SK-N-SH (cell line): Measurements from ENCODE around the gene PRKCH. TPM values are rescaled to one million over a fixed set of nuclear protein-coding genes. Genes with fewer than 3 reads are reported as not detected.

Experiments used
- CTCF ChIA-PET: fragments of 300-600, 350-600 bp; formaldehyde crosslinking; extraction: SDS; loops from one replicate; lab custom pipeline; 2021; lab: Yijun Ruan, JAX
- POLR2A ChIA-PET: fragments of 350-600 bp; sonication (Branson Sonifier 250); formaldehyde crosslinking; extraction: SDS; loops from one replicate; lab custom pipeline; 2020; ENCODE audit warnings: antibody characterized with exemption, inconsistent platforms; lab: Yijun Ruan, JAX
- DNase-seq: peaks from one replicate; pipeline ENCODE4 v3.0.0; 2012
- H2AFZ ChIP-seq: fragments of 200-600 bp; sonication (generic); 2 replicates; pipeline ENCODE4 v1.8.1; 2016; ENCODE audit warnings: antibody characterized with exemption, mild to moderate bottlenecking, low read depth
- H3F3A ChIP-seq: fragments of 200-600 bp; sonication (generic); replicated peaks from 2 replicates; pipeline ENCODE3; 2016; ENCODE audit warnings: antibody characterized with exemption, mild to moderate bottlenecking; ENCODE audit not compliant: insufficient read depth
- H3K27ac ChIP-seq, 2 experiments: fragments of 200-500 bp in 1 of 2; fragments of 200-600 bp in 1 of 2; sonication (Bioruptor generic) in 1 of 2; sonication (generic), shearing (Covaris generic) in 1 of 2; 2 replicates each; pipeline versions ENCODE4 v1.5.1 to v1.6.1; 2014 to 2016; ENCODE audit warnings: low read depth in 2 of 2, inconsistent platforms in 1 of 2, low read length in 1 of 2, mild to moderate bottlenecking in 1 of 2, mixed read lengths in 1 of 2
- H3K27me3 ChIP-seq: fragments of 200-600 bp; sonication (generic), shearing (Covaris generic); 2 replicates; pipeline ENCODE4 v1.6.1; 2016; ENCODE audit warnings: mixed run types; ENCODE audit not compliant: insufficient read depth
- H3K36me3 ChIP-seq, 2 experiments: fragments of 200-500 bp in 1 of 2; fragments of 200-600 bp in 1 of 2; sonication (Bioruptor generic) in 1 of 2; sonication (generic) in 1 of 2; replicated peaks in 1 of 2; 2 replicates each; pipeline versions ENCODE3 to v1.5.1; 2014 to 2016; ENCODE audit warnings: low read length in 1 of 2, mild to moderate bottlenecking in 1 of 2; ENCODE audit not compliant: insufficient read depth in 2 of 2, control insufficient read depth in 1 of 2
- H3K4me1 ChIP-seq, 2 experiments: fragments of 200-500 bp in 1 of 2; fragments of 200-600 bp in 1 of 2; sonication (Bioruptor generic) in 1 of 2; sonication (generic), shearing (Covaris generic) in 1 of 2; 2 replicates each; pipeline versions ENCODE4 v1.5.1 to v1.6.1; 2014 to 2016; ENCODE audit warnings: low read depth in 1 of 2, low read length in 1 of 2, mixed run types in 1 of 2; ENCODE audit not compliant: insufficient read depth in 2 of 2, control insufficient read depth in 1 of 2
- H3K4me2 ChIP-seq: fragments of 200-600 bp; sonication (generic), shearing (Covaris generic); 2 replicates; pipeline ENCODE4 v1.6.1; 2017; ENCODE audit warnings: mixed run types
- H3K4me3 ChIP-seq, 2 experiments: fragments of 200-500 bp in 1 of 2; fragments of 200-600 bp in 1 of 2; sonication (Bioruptor generic) in 1 of 2; sonication (generic), shearing (Covaris generic) in 1 of 2; 2 replicates each; pipeline versions ENCODE4 v1.5.1 to v1.8.1; 2014 to 2016; ENCODE audit warnings: low read depth in 2 of 2, inconsistent platforms in 1 of 2, low read length in 1 of 2, mild to moderate bottlenecking in 1 of 2, mixed read lengths in 1 of 2, moderate library complexity in 1 of 2
- H3K79me2 ChIP-seq: fragments of 200-600 bp; sonication (generic); 2 replicates; pipeline ENCODE4 v1.8.1; 2017; ENCODE audit warnings: mild to moderate bottlenecking; ENCODE audit not compliant: insufficient read depth
- H3K9ac ChIP-seq: fragments of 200-600 bp; sonication (generic); 2 replicates; pipeline ENCODE4 v1.6.1; 2017; ENCODE audit warnings: mixed run types
- H3K9me2 ChIP-seq: fragments of 200-600 bp; sonication (generic); 2 replicates; pipeline ENCODE4 v1.6.1; 2017; ENCODE audit warnings: mixed run types
- H3K9me3 ChIP-seq: fragments of 200-600 bp; sonication (generic); 2 replicates; pipeline ENCODE4 v1.6.1; 2017; ENCODE audit warnings: mixed run types, mild to moderate bottlenecking, moderate library complexity
- H4K20me1 ChIP-seq: fragments of 200-600 bp; sonication (generic); 2 replicates; pipeline ENCODE4 v1.6.1; 2017; ENCODE audit warnings: mild to moderate bottlenecking, mixed run types; ENCODE audit not compliant: insufficient read depth
- ELF1 ChIP-seq: IDR thresholded peaks from 2 replicates; pipeline ENCODE4 v1.4.0; 2012
- EP300 ChIP-seq, 2 experiments: IDR thresholded peaks; 2 replicates each; pipeline versions ENCODE4 v1.4.0 to v1.6.1; 2012; ENCODE audit warnings: borderline replicate concordance in 1 of 2, low read depth in 1 of 2, low read length in 1 of 2
- EZH2phosphoT487 ChIP-seq: fragments of 200-600 bp; sonication (generic); IDR thresholded peaks from 2 replicates; pipeline ENCODE4 v1.6.1; 2017; ENCODE audit warnings: low read depth, mixed run types, mild to moderate bottlenecking, antibody characterized with exemption, moderate library complexity, borderline replicate concordance
- FOSL2 ChIP-seq: IDR thresholded peaks from 2 replicates; pipeline ENCODE4 v1.4.0; 2012; ENCODE audit warnings: low read depth, mild to moderate bottlenecking, moderate library complexity, borderline replicate concordance
- GABPA ChIP-seq: IDR thresholded peaks from 2 replicates; pipeline ENCODE4 v1.4.0; 2012; ENCODE audit warnings: low read depth, mild to moderate bottlenecking
- JUND ChIP-seq: IDR thresholded peaks from 2 replicates; pipeline ENCODE4 v1.4.0; 2012
- RAD21 ChIP-seq: IDR thresholded peaks from 2 replicates; pipeline ENCODE4 v1.6.1; 2012; ENCODE audit warnings: mild to moderate bottlenecking, low read length
- RCOR1 ChIP-seq: fragments of 150-350 bp; IDR thresholded peaks from 2 replicates; pipeline ENCODE4 v1.6.1; 2017; ENCODE audit warnings: antibody characterized with exemption, low read length
- SIN3A ChIP-seq: IDR thresholded peaks from 2 replicates; pipeline ENCODE4 v1.6.1; 2012; ENCODE audit warnings: low read depth, mild to moderate bottlenecking, low read length, moderate library complexity, borderline replicate concordance
- TCF12 ChIP-seq: IDR thresholded peaks from 2 replicates; pipeline ENCODE4 v1.4.0; 2012
- YY1 ChIP-seq: IDR thresholded peaks from 2 replicates; pipeline ENCODE4 v1.4.0; 2012; ENCODE audit warnings: low read depth, mild to moderate bottlenecking
- WGBS: methylation state at CpG from one replicate; pipeline ENCODE4 v1.1.6; 2017; ENCODE audit warnings: low lambda C conversion rate; 5-methylcytosine and 5-hydroxymethylcytosine counted together
- polyA plus RNA-seq, 3 experiments: library from polyadenylated mRNA; depleted of rRNA; stranded (reverse); fragments of >200 nt; gene quantifications; 2 replicates each; pipeline ENCODE4 v1.2.3, GENCODE V29; 2012
- TF ChIP-seq, protein P1 (sequence below): fragments of 150-350 bp; IDR thresholded peaks from 2 replicates; pipeline ENCODE4 v1.6.1; 2017; ENCODE audit warnings: antibody characterized with exemption, low read length, low read depth, borderline replicate concordance
- TF ChIP-seq, protein P2 (sequence below): IDR thresholded peaks from 2 replicates; pipeline ENCODE4 v1.4.0; 2012; ENCODE audit warnings: low read depth, borderline replicate concordance
- TF ChIP-seq, protein P3 (sequence below): fragments of 200-600 bp; sonication (generic); IDR thresholded peaks from 2 replicates; pipeline ENCODE4 v1.6.1; 2017; ENCODE audit warnings: antibody characterized with exemption, mild to moderate bottlenecking, moderate library complexity
- TF ChIP-seq, protein P4 (sequence below): fragments of 150-350 bp; IDR thresholded peaks from 2 replicates; pipeline ENCODE4 v1.6.1; 2016; ENCODE audit warnings: mild to moderate bottlenecking, low read depth, low read length

The PRKCH gene
- polyA plus RNA-seq, 1 of the 3 experiments (the other 2 are of a cell fraction): 4.2 TPM

DNA sequence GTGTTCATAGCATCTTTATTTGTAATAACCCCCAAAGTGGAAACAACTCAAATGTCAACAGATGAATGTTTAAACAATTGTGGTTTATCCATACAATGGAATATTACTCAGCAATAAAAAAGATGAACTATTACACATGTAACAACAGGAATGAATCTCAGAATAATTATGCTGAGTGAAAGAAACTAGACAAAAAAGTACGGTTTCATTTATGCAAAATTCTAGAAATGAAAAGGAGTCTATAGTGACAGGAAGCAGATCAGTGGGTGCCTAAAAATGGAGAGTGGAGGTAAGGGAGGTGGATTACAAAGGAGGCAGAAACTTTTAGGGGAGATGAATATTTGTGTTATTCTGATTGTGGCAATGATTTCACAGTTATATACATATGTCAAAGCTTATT lies 4.8 kb downstream of the PRKCH start:
- no peaks in the 10 kb centered on the region for H3F3A ChIP-seq
- no peak overlapping the region for H3K27ac ChIP-seq
- peaks cover 0 to 10% of the 10 kb centered on the region in 2 experiments; a peak in 1 of 4 replicates for H3K4me1 ChIP-seq
- H3K79me2 ChIP-seq: no peaks in the 10 kb centered on the region
- POLR2A ChIA-PET: no interaction called here
- CTCF ChIA-PET: interaction anchor here (1.5 kb wide), 1 partner anchor 512 kb away, joined by 4 read pairs; no protein-coding TSS in a partner anchor
- H3K9ac ChIP-seq: no peak overlapping the region
- WGBS: 36% methylated on average over 1 of the region's 1 CpG
- no peak overlapping the region for H2AFZ ChIP-seq
- no peaks in the 10 kb centered on the region for H4K20me1 ChIP-seq
- H3K9me2 ChIP-seq: no peaks in the 10 kb centered on the region
- H3K9me3 ChIP-seq: 0 out of 2 replicates have a peak, but pooled peaks cover 9% of the 10 kb centered on the region
- H3K36me3 ChIP-seq: no peaks in the 10 kb centered on the region
- DNase-seq: no peak
- peaks cover 10% of the 10 kb centered on the region for H3K27me3 ChIP-seq
- H3K4me2 ChIP-seq: no peak overlapping the region
- H3K4me3 ChIP-seq: no peak overlapping the region
- no peak for TF ChIP-seq EZH2phosphoT487
- TF ChIP-seq EP300 (IDR thresholded peaks at IDR 0.05; ENCODE audit: borderline replicate concordance in 1 of 2, low read depth in 1 of 2, low read length in 1 of 2): no peak

DNA sequence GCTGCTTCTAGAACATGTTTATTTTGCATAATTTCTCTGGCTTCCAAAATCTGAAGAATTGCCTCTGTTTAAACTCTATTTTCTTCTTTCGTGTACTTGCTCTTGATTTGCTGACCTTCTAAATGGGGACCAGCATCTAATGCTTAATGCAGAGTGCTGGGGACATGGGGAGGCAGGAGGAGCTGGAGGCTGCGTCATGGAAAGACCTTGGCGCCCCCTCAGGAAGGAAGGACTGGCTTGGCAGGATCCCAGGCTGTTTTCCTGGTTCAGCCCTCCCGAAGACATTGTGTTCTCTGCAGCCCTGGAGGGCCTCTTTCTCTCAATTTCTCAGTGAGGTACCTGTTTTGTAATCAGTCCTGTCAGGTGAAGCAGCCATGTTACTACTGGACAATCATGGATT lies 5.5 kb downstream of the PRKCH start:
- ChIA-PET CTCF (interaction anchor here (1.5 kb wide), 1 partner anchor 511 kb away, joined by 4 read pairs; no protein-coding TSS in a partner anchor), POLR2A (no interaction called here)
- no peaks in the 10 kb centered on the region for H3K9me2 ChIP-seq
- no peak overlapping the region for H3K4me2 ChIP-seq
- no peaks in the 10 kb centered on the region for H4K20me1 ChIP-seq
- WGBS: 44% methylated on average over 4 of the region's 4 CpGs
- H2AFZ ChIP-seq: no peak overlapping the region
- peaks cover 0 to 10% of the 10 kb centered on the region in 2 experiments; a peak in 1 of 4 replicates for H3K4me1 ChIP-seq
- peak; percentile 28 for DNase-seq
- 0 out of 2 replicates have a peak, but pooled peaks cover 9% of the 10 kb centered on the region for H3K9me3 ChIP-seq
- H3K9ac ChIP-seq: no peak overlapping the region
- H3F3A ChIP-seq: no peaks in the 10 kb centered on the region
- peaks cover 10% of the 10 kb centered on the region for H3K27me3 ChIP-seq
- no peaks in the 10 kb centered on the region for H3K36me3 ChIP-seq
- H3K4me3 ChIP-seq: no peak overlapping the region
- no peak overlapping the region for H3K27ac ChIP-seq
- TF ChIP-seq SIN3A: no peak
- TF ChIP-seq, protein P1, sequence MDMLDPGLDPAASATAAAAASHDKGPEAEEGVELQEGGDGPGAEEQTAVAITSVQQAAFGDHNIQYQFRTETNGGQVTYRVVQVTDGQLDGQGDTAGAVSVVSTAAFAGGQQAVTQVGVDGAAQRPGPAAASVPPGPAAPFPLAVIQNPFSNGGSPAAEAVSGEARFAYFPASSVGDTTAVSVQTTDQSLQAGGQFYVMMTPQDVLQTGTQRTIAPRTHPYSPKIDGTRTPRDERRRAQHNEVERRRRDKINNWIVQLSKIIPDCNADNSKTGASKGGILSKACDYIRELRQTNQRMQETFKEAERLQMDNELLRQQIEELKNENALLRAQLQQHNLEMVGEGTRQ: no peak
- TF ChIP-seq RAD21: no peak
- TF ChIP-seq, protein P2, sequence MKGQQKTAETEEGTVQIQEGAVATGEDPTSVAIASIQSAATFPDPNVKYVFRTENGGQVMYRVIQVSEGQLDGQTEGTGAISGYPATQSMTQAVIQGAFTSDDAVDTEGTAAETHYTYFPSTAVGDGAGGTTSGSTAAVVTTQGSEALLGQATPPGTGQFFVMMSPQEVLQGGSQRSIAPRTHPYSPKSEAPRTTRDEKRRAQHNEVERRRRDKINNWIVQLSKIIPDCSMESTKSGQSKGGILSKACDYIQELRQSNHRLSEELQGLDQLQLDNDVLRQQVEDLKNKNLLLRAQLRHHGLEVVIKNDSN: no peak
- TF ChIP-seq, protein P3, sequence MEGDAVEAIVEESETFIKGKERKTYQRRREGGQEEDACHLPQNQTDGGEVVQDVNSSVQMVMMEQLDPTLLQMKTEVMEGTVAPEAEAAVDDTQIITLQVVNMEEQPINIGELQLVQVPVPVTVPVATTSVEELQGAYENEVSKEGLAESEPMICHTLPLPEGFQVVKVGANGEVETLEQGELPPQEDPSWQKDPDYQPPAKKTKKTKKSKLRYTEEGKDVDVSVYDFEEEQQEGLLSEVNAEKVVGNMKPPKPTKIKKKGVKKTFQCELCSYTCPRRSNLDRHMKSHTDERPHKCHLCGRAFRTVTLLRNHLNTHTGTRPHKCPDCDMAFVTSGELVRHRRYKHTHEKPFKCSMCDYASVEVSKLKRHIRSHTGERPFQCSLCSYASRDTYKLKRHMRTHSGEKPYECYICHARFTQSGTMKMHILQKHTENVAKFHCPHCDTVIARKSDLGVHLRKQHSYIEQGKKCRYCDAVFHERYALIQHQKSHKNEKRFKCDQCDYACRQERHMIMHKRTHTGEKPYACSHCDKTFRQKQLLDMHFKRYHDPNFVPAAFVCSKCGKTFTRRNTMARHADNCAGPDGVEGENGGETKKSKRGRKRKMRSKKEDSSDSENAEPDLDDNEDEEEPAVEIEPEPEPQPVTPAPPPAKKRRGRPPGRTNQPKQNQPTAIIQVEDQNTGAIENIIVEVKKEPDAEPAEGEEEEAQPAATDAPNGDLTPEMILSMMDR: no peak
- no peak for TF ChIP-seq YY1
- TF ChIP-seq FOSL2: no peak
- TF ChIP-seq JUND: no peak
- TF ChIP-seq, protein P4, sequence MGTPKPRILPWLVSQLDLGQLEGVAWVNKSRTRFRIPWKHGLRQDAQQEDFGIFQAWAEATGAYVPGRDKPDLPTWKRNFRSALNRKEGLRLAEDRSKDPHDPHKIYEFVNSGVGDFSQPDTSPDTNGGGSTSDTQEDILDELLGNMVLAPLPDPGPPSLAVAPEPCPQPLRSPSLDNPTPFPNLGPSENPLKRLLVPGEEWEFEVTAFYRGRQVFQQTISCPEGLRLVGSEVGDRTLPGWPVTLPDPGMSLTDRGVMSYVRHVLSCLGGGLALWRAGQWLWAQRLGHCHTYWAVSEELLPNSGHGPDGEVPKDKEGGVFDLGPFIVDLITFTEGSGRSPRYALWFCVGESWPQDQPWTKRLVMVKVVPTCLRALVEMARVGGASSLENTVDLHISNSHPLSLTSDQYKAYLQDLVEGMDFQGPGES: no peak
- TF ChIP-seq GABPA: no peak
- TF ChIP-seq EP300 (IDR thresholded peaks at IDR 0.05; ENCODE audit: borderline replicate concordance in 1 of 2, low read depth in 1 of 2, low read length in 1 of 2): no peak
- TF ChIP-seq RCOR1: no peak
- no peak for TF ChIP-seq ELF1
- TF ChIP-seq TCF12: no peak
- H3K79me2 ChIP-seq: no peaks in the 10 kb centered on the region
